ENCODE measurements around the gene MYO1E.

DNA sequence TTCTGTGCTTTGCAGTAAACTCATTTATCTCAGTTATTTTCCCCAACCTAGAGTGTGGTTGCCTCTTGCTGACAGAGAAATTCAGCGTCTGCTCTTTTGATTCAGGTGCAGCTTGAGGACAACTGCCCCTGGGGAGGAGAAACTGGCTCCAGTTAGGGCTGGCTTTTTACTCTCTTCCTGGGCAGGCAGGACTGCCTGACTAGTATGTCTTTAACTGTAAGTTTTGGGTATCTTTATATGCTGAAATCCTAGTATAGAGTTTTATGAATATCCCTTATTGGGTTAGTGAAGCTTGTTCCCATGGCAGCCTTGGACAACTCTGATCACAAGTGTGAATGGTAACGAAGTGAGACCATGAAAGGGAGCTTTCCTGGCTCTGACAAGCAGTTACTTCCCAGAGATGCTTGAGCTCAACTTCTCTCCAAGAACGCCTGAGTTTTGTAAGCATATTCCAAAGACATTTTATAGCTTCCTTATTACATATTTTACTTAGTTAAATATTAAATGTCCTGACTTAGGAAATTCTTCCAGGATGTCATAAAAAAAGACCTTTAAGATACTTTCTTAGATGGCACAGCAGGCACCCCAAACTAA, 240.6 kb downstream of the MYO1E start:
- TF ChIP-seq POLR2A (IDR thresholded peaks at IDR 0.05): no peak
- TF ChIP-seq, protein P1, sequence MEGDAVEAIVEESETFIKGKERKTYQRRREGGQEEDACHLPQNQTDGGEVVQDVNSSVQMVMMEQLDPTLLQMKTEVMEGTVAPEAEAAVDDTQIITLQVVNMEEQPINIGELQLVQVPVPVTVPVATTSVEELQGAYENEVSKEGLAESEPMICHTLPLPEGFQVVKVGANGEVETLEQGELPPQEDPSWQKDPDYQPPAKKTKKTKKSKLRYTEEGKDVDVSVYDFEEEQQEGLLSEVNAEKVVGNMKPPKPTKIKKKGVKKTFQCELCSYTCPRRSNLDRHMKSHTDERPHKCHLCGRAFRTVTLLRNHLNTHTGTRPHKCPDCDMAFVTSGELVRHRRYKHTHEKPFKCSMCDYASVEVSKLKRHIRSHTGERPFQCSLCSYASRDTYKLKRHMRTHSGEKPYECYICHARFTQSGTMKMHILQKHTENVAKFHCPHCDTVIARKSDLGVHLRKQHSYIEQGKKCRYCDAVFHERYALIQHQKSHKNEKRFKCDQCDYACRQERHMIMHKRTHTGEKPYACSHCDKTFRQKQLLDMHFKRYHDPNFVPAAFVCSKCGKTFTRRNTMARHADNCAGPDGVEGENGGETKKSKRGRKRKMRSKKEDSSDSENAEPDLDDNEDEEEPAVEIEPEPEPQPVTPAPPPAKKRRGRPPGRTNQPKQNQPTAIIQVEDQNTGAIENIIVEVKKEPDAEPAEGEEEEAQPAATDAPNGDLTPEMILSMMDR (IDR thresholded peaks at IDR 0.05): no peak
